Neural progenitor cell (in vitro differentiated cells): ENCODE results near the gene STUB1. TPM values are rescaled to one million over a fixed set of nuclear protein-coding genes. Genes with fewer than 3 reads are reported as not detected.
A peak's percentile ranks its signal among the peaks of the same experiment; 100 is the strongest.

Source experiments
- DNase-seq: peaks from one replicate; pipeline ENCODE4 v3.0.0-alpha.2; 2016; ENCODE audit warnings: low spot score
- H2AFZ ChIP-seq: fragments of 200-600 bp; sonication (generic); replicated peaks from 2 replicates; pipeline ENCODE4 v1.6.1; 2016; ENCODE audit warnings: antibody characterized with exemption
- H3F3A ChIP-seq: fragments of 200-600 bp; sonication (generic); 2 replicates; pipeline ENCODE4 v1.6.1; 2016; ENCODE audit warnings: antibody characterized with exemption, low read depth
- H3K27ac ChIP-seq: fragments of 200-600 bp; sonication (generic); 2 replicates; pipeline ENCODE4 v1.5.1; 2016; ENCODE audit warnings: mild to moderate bottlenecking
- H3K27me3 ChIP-seq: fragments of 200-600 bp; sonication (generic); 2 replicates; pipeline ENCODE4 v1.6.1; 2016; ENCODE audit warnings: mild to moderate bottlenecking, moderate library complexity
- H3K36me3 ChIP-seq: fragments of 200-600 bp; sonication (generic); 2 replicates; pipeline ENCODE4 v1.5.1; 2016
- H3K4me1 ChIP-seq: fragments of 200-600 bp; sonication (generic); 2 replicates; pipeline ENCODE4 v1.6.1; 2016; ENCODE audit warnings: mixed run types
- H3K4me2 ChIP-seq: fragments of 200-600 bp; sonication (generic); 2 replicates; pipeline ENCODE4 v1.6.1; 2016
- H3K4me3 ChIP-seq: fragments of 200-600 bp; sonication (generic); 2 replicates; pipeline ENCODE4 v1.5.1; 2016
- H3K79me2 ChIP-seq: fragments of 200-600 bp; sonication (generic); 2 replicates; pipeline ENCODE4 v1.6.1; 2016; ENCODE audit warnings: low read depth
- H3K9ac ChIP-seq: fragments of 200-600 bp; sonication (generic); 2 replicates; pipeline ENCODE4 v1.6.1; 2016
- H3K9me3 ChIP-seq: fragments of 200-600 bp; sonication (generic); 2 replicates; pipeline ENCODE4 v1.5.1; 2016; ENCODE audit warnings: low read depth
- H4K20me1 ChIP-seq: fragments of 200-600 bp; sonication (generic); 2 replicates; pipeline ENCODE4 v1.6.1; 2016; ENCODE audit warnings: low read depth
- H3K27ac Mint-ChIP-seq: 3 replicates; pipeline ENCODE4 v1.8.0; 2021; ENCODE audit warnings: mixed read lengths
- H3K27me3 Mint-ChIP-seq: 2 replicates; pipeline ENCODE4 v1.8.0; 2022; ENCODE audit warnings: low read depth, mild to moderate bottlenecking, inconsistent platforms, moderate library complexity, mixed read lengths; ENCODE audit not compliant: insufficient read depth
- H3K36me3 Mint-ChIP-seq: 3 replicates; pipeline ENCODE4 v1.8.0; 2021; ENCODE audit warnings: mixed read lengths
- H3K4me1 Mint-ChIP-seq: 3 replicates; pipeline ENCODE4 v1.8.0; 2021; ENCODE audit warnings: mixed read lengths
- H3K4me3 Mint-ChIP-seq: 3 replicates; pipeline ENCODE4 v1.8.0; 2021; ENCODE audit warnings: mild to moderate bottlenecking, moderate library complexity, mixed read lengths
- H3K9me3 Mint-ChIP-seq: 3 replicates; pipeline ENCODE4 v1.8.0; 2020; ENCODE audit warnings: mixed read lengths
- CTCF ChIP-seq: fragments of 200-600 bp; sonication (generic); IDR thresholded peaks from 2 replicates; pipeline ENCODE4 v1.5.1; 2017; ENCODE audit warnings: antibody characterized with exemption, mild to moderate bottlenecking
- EZH2 ChIP-seq: fragments of 200-600 bp; sonication (generic); IDR thresholded peaks from 2 replicates; pipeline ENCODE4 v1.6.1; 2017; ENCODE audit warnings: antibody characterized with exemption, mild to moderate bottlenecking, moderate library complexity
- EZH2phosphoT487 ChIP-seq: fragments of 200-600 bp; sonication (generic); IDR thresholded peaks from 2 replicates; pipeline ENCODE4 v1.6.1; 2017; ENCODE audit warnings: antibody characterized with exemption
- total RNA-seq: library from RNA; depleted of rRNA; stranded (reverse); fragments of >200 nt; gene quantifications from 2 replicates; pipeline ENCODE4 v1.2.3, GENCODE V29; 2015; ENCODE audit warnings: low replicate concordance

Gene STUB1
- total RNA-seq, 1 donor from 2014 or later: 27.0 TPM

GRCh38 chr16:643050-643368 is 37.2 kb upstream of the STUB1 start:
- Mint-ChIP-seq H3K36me3 (no peaks in the 10 kb centered on the region), H3K9me3 (no peaks in the 10 kb centered on the region), H3K4me1 (peaks cover 18% of the 10 kb centered on the region), H3K4me3 (peak overlapping the region; percentile 79), H3K27ac (no peak overlapping the region), H3K27me3 (peaks cover 3% of the 10 kb centered on the region)
- DNase-seq: no peak
- Histone ChIP-seq H3K27me3 (peaks cover 34% of the 10 kb centered on the region), H3K4me2 (no peak overlapping the region), H3K4me1 (peaks cover 10% of the 10 kb centered on the region), H2AFZ (no peak overlapping the region), H3K79me2 (no peaks in the 10 kb centered on the region), H4K20me1 (peaks cover 11% of the 10 kb centered on the region), H3K9ac (no peak overlapping the region), H3K36me3 (no peaks in the 10 kb centered on the region), H3K27ac (no peak overlapping the region), H3K4me3 (no peak overlapping the region), H3K9me3 (no peaks in the 10 kb centered on the region), H3F3A (peaks cover 23% of the 10 kb centered on the region)
- TF ChIP-seq CTCF: no peak
- TF ChIP-seq EZH2: no peak
- no peak for TF ChIP-seq EZH2phosphoT487

GRCh38 chr16:644556-644955 is 35.7 kb upstream of the STUB1 start:
- H3K9me3 Mint-ChIP-seq: no peaks in the 10 kb centered on the region
- no peaks in the 10 kb centered on the region for H3K36me3 Mint-ChIP-seq
- H3K9me3 ChIP-seq: no peaks in the 10 kb centered on the region
- no peak overlapping the region for H3K4me2 ChIP-seq
- H3K27ac ChIP-seq: no peak overlapping the region
- peaks cover 5% of the 10 kb centered on the region for H3K4me1 ChIP-seq
- H3K4me1 Mint-ChIP-seq: peaks cover 7% of the 10 kb centered on the region
- H3K79me2 ChIP-seq: no peaks in the 10 kb centered on the region
- no peak for DNase-seq
- H3K27me3 ChIP-seq: peaks cover 34% of the 10 kb centered on the region
- no peak overlapping the region for H3K4me3 ChIP-seq
- H3K4me3 Mint-ChIP-seq: peak overlapping the region; percentile 59
- H2AFZ ChIP-seq: no peak overlapping the region
- no peaks in the 10 kb centered on the region for H3K27me3 Mint-ChIP-seq
- H3K27ac Mint-ChIP-seq: no peak overlapping the region
- peaks cover 23% of the 10 kb centered on the region for H3F3A ChIP-seq
- H4K20me1 ChIP-seq: peaks cover 13% of the 10 kb centered on the region
- H3K9ac ChIP-seq: no peak overlapping the region
- no peaks in the 10 kb centered on the region for H3K36me3 ChIP-seq
- TF ChIP-seq EZH2 (no peak), EZH2phosphoT487 (no peak), CTCF (no peak)

GRCh38 chr16:645852-646678 is 34.1 kb upstream of the STUB1 start:
- Histone ChIP-seq H3K27me3 (peaks cover 33% of the 10 kb centered on the region), H3K27ac (no peak overlapping the region), H3K36me3 (no peaks in the 10 kb centered on the region), H3K9ac (no peak overlapping the region), H4K20me1 (peaks cover 16% of the 10 kb centered on the region), H2AFZ (no peak overlapping the region), H3K4me3 (no peak overlapping the region), H3K79me2 (no peaks in the 10 kb centered on the region), H3F3A (peaks cover 15% of the 10 kb centered on the region), H3K9me3 (no peaks in the 10 kb centered on the region), H3K4me1 (peaks cover 5% of the 10 kb centered on the region), H3K4me2 (no peak overlapping the region)
- DNase-seq: no peak
- H3K27me3 Mint-ChIP-seq: no peaks in the 10 kb centered on the region
- TF ChIP-seq EZH2phosphoT487 (no peak), CTCF (no peak), EZH2 (no peak)
- no peak overlapping the region for H3K27ac Mint-ChIP-seq
- H3K4me3 Mint-ChIP-seq: no peak overlapping the region
- peaks cover 9% of the 10 kb centered on the region for H3K4me1 Mint-ChIP-seq
- no peaks in the 10 kb centered on the region for H3K9me3 Mint-ChIP-seq
- no peaks in the 10 kb centered on the region for H3K36me3 Mint-ChIP-seq
